Measurements from ENCODE around the gene C2orf78. TPM values are rescaled to one million over a fixed set of nuclear protein-coding genes. Genes with fewer than 3 reads are reported as not detected.

Gene C2orf78
- total and polyA plus RNA-seq, 2 of the 4 experiments (the other 2 are of a cell fraction), result 0.03 TPM; not detected in 1

- DNase-seq, result no peak
- WGBS, 2 experiments (ENCODE audit: extremely low coverage in 2 of 2, insufficient read length in 1 of 2), result 93 to 100% methylated on average over 1 to 2 of the region's 4 CpGs
- H3K4ac ChIP-seq (ENCODE audit: low read depth, low read length), result no peak overlapping the region
- no peaks in the 10 kb centered on the region for H3K27me3 ChIP-seq (ENCODE audit: control insufficient read depth, insufficient read depth, low read length)
- BruUV-seq (replicated peaks), result no TSS peak
- H3K9me3 ChIP-seq (ENCODE audit: control insufficient read depth, insufficient read depth, low read length), result no peaks in the 10 kb centered on the region
- POLR2A ChIA-PET (ENCODE audit: unreplicated experiment), result no interaction called here
- H2AK9ac ChIP-seq (replicated peaks; ENCODE audit: low read depth, low read length, poor library complexity), result no peak overlapping the region
- no peak overlapping the region for H3K9ac ChIP-seq (ENCODE audit: low read depth, low read length)
- in situ Hi-C loops (cut with MboI; ENCODE audit: low sequenced_read_pairs), result loop anchor here (25.0 kb wide), 1 partner anchor 299 kb away; the partner anchor contains the start of gene BOLA3
- TF ChIP-seq CTCF (conservative IDR thresholded peaks at IDR 0.05; ENCODE audit: low read depth, low read length) (no peak), MXI1 (IDR thresholded peaks at IDR 0.05; ENCODE audit: borderline replicate concordance, low read depth, low read length) (no peak), SMC3 (IDR thresholded peaks at IDR 0.05; ENCODE audit: low read depth, low read length) (no peak), USF2 (IDR thresholded peaks at IDR 0.05; ENCODE audit: low read depth, low read length) (no peak), NFE2L2 (IDR thresholded peaks at IDR 0.05; ENCODE audit: low read depth, low read length) (no peak), RAD21 (IDR thresholded peaks at IDR 0.05; ENCODE audit: low read length) (no peak), POLR2A (IDR thresholded peaks at IDR 0.05; ENCODE audit: low read depth, low read length) (no peak), MAZ (IDR thresholded peaks at IDR 0.05; ENCODE audit: borderline replicate concordance, low read depth, low read length) (no peak), CHD1 (IDR thresholded peaks at IDR 0.05; ENCODE audit: low read depth, low read length) (no peak), MAFK (IDR thresholded peaks at IDR 0.05; ENCODE audit: low read depth, low read length) (no peak), FOS (IDR thresholded peaks at IDR 0.05; ENCODE audit: low read depth, low read length) (no peak), RCOR1 (IDR thresholded peaks at IDR 0.05; ENCODE audit: insufficient replicate concordance, low read length) (no peak)
- no peak overlapping the region for H3K4me3 ChIP-seq (ENCODE audit: insufficient read depth, low read depth, low read length)
- no peak overlapping the region for H3K23ac ChIP-seq (ENCODE audit: low read depth, low read length)
- no peak overlapping the region for H4K91ac ChIP-seq (ENCODE audit: insufficient read depth, low read depth, low read length)
- H2BK20ac ChIP-seq (ENCODE audit: low read depth, low read length), result no peak overlapping the region
- H3K9me1 ChIP-seq (ENCODE audit: insufficient read depth, low read length), result peaks cover 8% of the 10 kb centered on the region; the same call in 1 of the 2 replicates
- peaks cover 14% of the 10 kb centered on the region for H3K36me3 ChIP-seq (ENCODE audit: control insufficient read depth, insufficient read depth, low read length)
- CTCF ChIA-PET, result interaction anchor here (0.9 to 1.5 kb wide), 2 partner anchors 14 to 314 kb away, joined by 3 read pairs; no protein-coding TSS in a partner anchor
- no peak overlapping the region for H3K56ac ChIP-seq (ENCODE audit: extremely low read depth, insufficient read depth, low read length)
- dilution Hi-C loops (cut with HindIII; ENCODE audit: low sequenced_read_pairs, unreplicated experiment), result loop anchor here (25.0 kb wide), 1 partner anchor 274 kb away; no protein-coding TSS in a partner anchor
- H3K14ac ChIP-seq (replicated peaks; ENCODE audit: low read depth, low read length), result no peak overlapping the region
- H2BK15ac ChIP-seq (ENCODE audit: low read depth, low read length), result no peak overlapping the region
- H4K8ac ChIP-seq (ENCODE audit: low read depth in 2 of 2, low read length in 2 of 2), result no peak overlapping the region
- H3K79me1 ChIP-seq (ENCODE audit: low read depth in 1 of 2, low read length in 2 of 2), result peaks cover 6 to 44% of the 10 kb centered on the region in 2 experiments; a peak in 3 of 4 replicates
- H2AK5ac ChIP-seq (ENCODE audit: low read depth, low read length), result no peak overlapping the region
- H4K20me1 ChIP-seq (ENCODE audit: insufficient read depth, low read length), result no peaks in the 10 kb centered on the region; the same call in 1 of the 2 replicates
- H2AFZ ChIP-seq (replicated peaks; ENCODE audit: low read length, poor library complexity), result no peak overlapping the region
- peaks cover 2% of the 10 kb centered on the region; the same call in 1 of the 2 replicates for H3K4me1 ChIP-seq (ENCODE audit: control insufficient read depth, insufficient read depth, low read length)
- no peak overlapping the region for H3K27ac ChIP-seq (ENCODE audit: insufficient read depth, low read length)
- H2BK120ac ChIP-seq (ENCODE audit: low read depth, low read length), result no peak overlapping the region
- no peak overlapping the region for H3K18ac ChIP-seq (ENCODE audit: low read depth, low read length)
- no peak for ATAC-seq (ENCODE audit: low read depth)
- intact Hi-C loops (cut with micrococcal nuclease), result no loop called here
- H3K4me2 ChIP-seq (ENCODE audit: low read depth, low read length), result no peak overlapping the region
- H2BK5ac ChIP-seq (ENCODE audit: low read depth, low read length, poor library complexity, severe bottlenecking), result no peak overlapping the region
- no peak overlapping the region for H4K5ac ChIP-seq (ENCODE audit: low read depth, low read length)
Measured at GRCh38 chr2:73837847-73838585, 54.0 kb downstream of the C2orf78 start.

Measured in IMR-90 (cell line).